Body of pancreas (tissue), 4 donors: Measurements from ENCODE around the gene DNAH6.

Experiments used
- POLR2A ChIP-seq, 3 donors: fragments of 450-650 bp; IDR thresholded peaks; one replicate each; pipeline ENCODE4 v1.6.1; 2016; ENCODE audit warnings: antibody characterized with exemption in 3 of 3, mild to moderate bottlenecking in 2 of 3
- TF ChIP-seq, protein P1 (sequence below), 7 experiments: fragments of 450-650 bp in 4 of 7; fragments of 200-600 bp in 3 of 7; sonication (generic) in 3 of 7; IDR thresholded peaks; one replicate each; pipeline ENCODE4 v1.5.1; 2016 to 2019; ENCODE audit warnings: antibody characterized with exemption in 7 of 7

DNA sequence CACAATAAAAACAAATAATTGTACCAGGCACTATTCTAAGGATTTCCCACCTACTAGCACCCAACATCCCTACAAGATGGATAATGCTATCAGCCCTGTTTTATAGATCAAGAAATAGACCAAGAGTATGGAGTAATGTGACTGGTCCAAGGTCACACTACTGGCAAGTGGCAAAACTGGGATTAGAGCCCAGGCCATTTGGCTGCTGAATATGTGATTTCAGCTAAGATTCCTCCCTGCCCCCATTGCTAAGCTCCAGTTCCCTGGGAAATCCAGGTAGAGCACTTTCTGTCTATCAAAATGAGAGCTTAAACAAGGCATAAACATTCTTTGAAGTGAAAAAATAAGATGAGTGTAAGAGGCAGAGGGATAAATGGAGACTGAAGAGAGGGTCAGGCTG, 157.8 kb downstream of the DNAH6 start:
- TF ChIP-seq, protein P1, sequence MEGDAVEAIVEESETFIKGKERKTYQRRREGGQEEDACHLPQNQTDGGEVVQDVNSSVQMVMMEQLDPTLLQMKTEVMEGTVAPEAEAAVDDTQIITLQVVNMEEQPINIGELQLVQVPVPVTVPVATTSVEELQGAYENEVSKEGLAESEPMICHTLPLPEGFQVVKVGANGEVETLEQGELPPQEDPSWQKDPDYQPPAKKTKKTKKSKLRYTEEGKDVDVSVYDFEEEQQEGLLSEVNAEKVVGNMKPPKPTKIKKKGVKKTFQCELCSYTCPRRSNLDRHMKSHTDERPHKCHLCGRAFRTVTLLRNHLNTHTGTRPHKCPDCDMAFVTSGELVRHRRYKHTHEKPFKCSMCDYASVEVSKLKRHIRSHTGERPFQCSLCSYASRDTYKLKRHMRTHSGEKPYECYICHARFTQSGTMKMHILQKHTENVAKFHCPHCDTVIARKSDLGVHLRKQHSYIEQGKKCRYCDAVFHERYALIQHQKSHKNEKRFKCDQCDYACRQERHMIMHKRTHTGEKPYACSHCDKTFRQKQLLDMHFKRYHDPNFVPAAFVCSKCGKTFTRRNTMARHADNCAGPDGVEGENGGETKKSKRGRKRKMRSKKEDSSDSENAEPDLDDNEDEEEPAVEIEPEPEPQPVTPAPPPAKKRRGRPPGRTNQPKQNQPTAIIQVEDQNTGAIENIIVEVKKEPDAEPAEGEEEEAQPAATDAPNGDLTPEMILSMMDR (IDR thresholded peaks at IDR 0.05) = no peak
- TF ChIP-seq POLR2A (IDR thresholded peaks at IDR 0.05) = no peak
